ENCODE results near the gene COL5A1.
A peak's percentile ranks its signal among the peaks of the same experiment; 100 is the strongest.

The COL5A1 gene

GRCh38 chr9:134625361-134626068, 16.1 kb upstream of the COL5A1 start:
- no peaks in the 10 kb centered on the region for H3K9me3 Mint-ChIP-seq
- no peaks in the 10 kb centered on the region for H3K36me3 Mint-ChIP-seq (ENCODE audit: low read depth)
- H3K27me3 Mint-ChIP-seq (ENCODE audit: low read depth) = peaks cover 14% of the 10 kb centered on the region
- H3K4me1 Mint-ChIP-seq = peaks cover 48% of the 10 kb centered on the region
- H3K4me3 Mint-ChIP-seq = no peak overlapping the region
- no peak for TF ChIP-seq CTCF (IDR thresholded peaks at IDR 0.05; ENCODE audit: unreplicated experiment in 3 of 3)
- H3K27ac Mint-ChIP-seq = peak overlapping the region; percentile 6 to 94 (median 82)

GRCh38 chr9:134626069-134626423, 15.6 kb upstream of the COL5A1 start:
- Mint-ChIP-seq H3K4me3 (no peak overlapping the region), H3K9me3 (no peaks in the 10 kb centered on the region), H3K36me3 (ENCODE audit: low read depth) (no peaks in the 10 kb centered on the region), H3K4me1 (peaks cover 48% of the 10 kb centered on the region), H3K27me3 (ENCODE audit: low read depth) (peaks cover 14% of the 10 kb centered on the region), H3K27ac (peak overlapping the region; percentile 74 to 94 (median 82))
- TF ChIP-seq CTCF (IDR thresholded peaks at IDR 0.05; ENCODE audit: unreplicated experiment in 3 of 3) = no peak

- no peak overlapping the region for H3K4me3 Mint-ChIP-seq
- peaks cover 14% of the 10 kb centered on the region for H3K27me3 Mint-ChIP-seq (ENCODE audit: low read depth)
- peaks cover 48% of the 10 kb centered on the region for H3K4me1 Mint-ChIP-seq
- H3K27ac Mint-ChIP-seq = peak overlapping the region; percentile 74 to 94 (median 82)
- H3K9me3 Mint-ChIP-seq = no peaks in the 10 kb centered on the region
- TF ChIP-seq CTCF (IDR thresholded peaks at IDR 0.05; ENCODE audit: unreplicated experiment in 3 of 3) = no peak
- H3K36me3 Mint-ChIP-seq (ENCODE audit: low read depth) = no peaks in the 10 kb centered on the region
Measured at GRCh38 chr9:134626571-134627416, 14.8 kb upstream of the COL5A1 start.

- peaks cover 14% of the 10 kb centered on the region for H3K27me3 Mint-ChIP-seq (ENCODE audit: low read depth)
- peak overlapping the region in 1 of 3 experiments; percentile 70 for H3K27ac Mint-ChIP-seq
- no peak for TF ChIP-seq CTCF (IDR thresholded peaks at IDR 0.05; ENCODE audit: unreplicated experiment in 3 of 3)
Measured at GRCh38 chr9:134627417-134628353, 13.9 kb upstream of the COL5A1 start.

GRCh38 chr9:134628354-134628736, 13.3 kb upstream of the COL5A1 start:
- Mint-ChIP-seq H3K27me3 (ENCODE audit: low read depth) (peaks cover 14% of the 10 kb centered on the region), H3K4me3 (no peak overlapping the region), H3K9me3 (no peaks in the 10 kb centered on the region), H3K36me3 (ENCODE audit: low read depth) (no peaks in the 10 kb centered on the region), H3K4me1 (peaks cover 48% of the 10 kb centered on the region), H3K27ac (no peak overlapping the region)
- TF ChIP-seq CTCF (IDR thresholded peaks at IDR 0.05; ENCODE audit: unreplicated experiment in 3 of 3) = no peak

More at GRCh38 chr9:134627417-134628353, 13.9 kb upstream of the COL5A1 start:
- Mint-ChIP-seq H3K9me3 (no peaks in the 10 kb centered on the region), H3K36me3 (ENCODE audit: low read depth) (no peaks in the 10 kb centered on the region), H3K4me1 (peaks cover 48% of the 10 kb centered on the region), H3K4me3 (no peak overlapping the region)

Measured in nephron (organoid).